ENCODE measurements around the gene ICOS.

The ICOS gene

GRCh38 chr2:203997481-203997880, 60.9 kb downstream of the ICOS start:
- Histone ChIP-seq H3K36me3 (ENCODE audit: low read length) (no peaks in the 10 kb centered on the region), H3K27ac (ENCODE audit: low read depth, low read length) (no peak overlapping the region), H3F3A (ENCODE audit: insufficient read depth) (no peaks in the 10 kb centered on the region), H3K9ac (ENCODE audit: low read length) (no peak overlapping the region), H3K79me2 (ENCODE audit: insufficient read depth, low read length) (no peaks in the 10 kb centered on the region), H4K20me1 (ENCODE audit: low read depth, low read length) (no peaks in the 10 kb centered on the region), H3K4me2 (ENCODE audit: low read depth, low read length, poor library complexity, severe bottlenecking) (no peak overlapping the region), H3K27me3 (ENCODE audit: low read length) (no peaks in the 10 kb centered on the region), H3K9me3 (ENCODE audit: insufficient read depth, low read length) (no peaks in the 10 kb centered on the region), H2AFZ (ENCODE audit: low read depth, low read length, severe bottlenecking) (no peak overlapping the region), H3K4me3 (ENCODE audit: insufficient read depth, low read length, poor library complexity, severe bottlenecking) (no peak overlapping the region), H3K9me2 (replicated peaks; ENCODE audit: insufficient read depth, low read length) (no peaks in the 10 kb centered on the region)
- TF ChIP-seq, protein P1, sequence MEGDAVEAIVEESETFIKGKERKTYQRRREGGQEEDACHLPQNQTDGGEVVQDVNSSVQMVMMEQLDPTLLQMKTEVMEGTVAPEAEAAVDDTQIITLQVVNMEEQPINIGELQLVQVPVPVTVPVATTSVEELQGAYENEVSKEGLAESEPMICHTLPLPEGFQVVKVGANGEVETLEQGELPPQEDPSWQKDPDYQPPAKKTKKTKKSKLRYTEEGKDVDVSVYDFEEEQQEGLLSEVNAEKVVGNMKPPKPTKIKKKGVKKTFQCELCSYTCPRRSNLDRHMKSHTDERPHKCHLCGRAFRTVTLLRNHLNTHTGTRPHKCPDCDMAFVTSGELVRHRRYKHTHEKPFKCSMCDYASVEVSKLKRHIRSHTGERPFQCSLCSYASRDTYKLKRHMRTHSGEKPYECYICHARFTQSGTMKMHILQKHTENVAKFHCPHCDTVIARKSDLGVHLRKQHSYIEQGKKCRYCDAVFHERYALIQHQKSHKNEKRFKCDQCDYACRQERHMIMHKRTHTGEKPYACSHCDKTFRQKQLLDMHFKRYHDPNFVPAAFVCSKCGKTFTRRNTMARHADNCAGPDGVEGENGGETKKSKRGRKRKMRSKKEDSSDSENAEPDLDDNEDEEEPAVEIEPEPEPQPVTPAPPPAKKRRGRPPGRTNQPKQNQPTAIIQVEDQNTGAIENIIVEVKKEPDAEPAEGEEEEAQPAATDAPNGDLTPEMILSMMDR (IDR thresholded peaks at IDR 0.05; ENCODE audit: insufficient read depth, low read length, poor library complexity, severe bottlenecking), result no peak
- no peak for TF ChIP-seq EZH2phosphoT487 (conservative IDR thresholded peaks at IDR 0.05; ENCODE audit: low read length)

DNA sequence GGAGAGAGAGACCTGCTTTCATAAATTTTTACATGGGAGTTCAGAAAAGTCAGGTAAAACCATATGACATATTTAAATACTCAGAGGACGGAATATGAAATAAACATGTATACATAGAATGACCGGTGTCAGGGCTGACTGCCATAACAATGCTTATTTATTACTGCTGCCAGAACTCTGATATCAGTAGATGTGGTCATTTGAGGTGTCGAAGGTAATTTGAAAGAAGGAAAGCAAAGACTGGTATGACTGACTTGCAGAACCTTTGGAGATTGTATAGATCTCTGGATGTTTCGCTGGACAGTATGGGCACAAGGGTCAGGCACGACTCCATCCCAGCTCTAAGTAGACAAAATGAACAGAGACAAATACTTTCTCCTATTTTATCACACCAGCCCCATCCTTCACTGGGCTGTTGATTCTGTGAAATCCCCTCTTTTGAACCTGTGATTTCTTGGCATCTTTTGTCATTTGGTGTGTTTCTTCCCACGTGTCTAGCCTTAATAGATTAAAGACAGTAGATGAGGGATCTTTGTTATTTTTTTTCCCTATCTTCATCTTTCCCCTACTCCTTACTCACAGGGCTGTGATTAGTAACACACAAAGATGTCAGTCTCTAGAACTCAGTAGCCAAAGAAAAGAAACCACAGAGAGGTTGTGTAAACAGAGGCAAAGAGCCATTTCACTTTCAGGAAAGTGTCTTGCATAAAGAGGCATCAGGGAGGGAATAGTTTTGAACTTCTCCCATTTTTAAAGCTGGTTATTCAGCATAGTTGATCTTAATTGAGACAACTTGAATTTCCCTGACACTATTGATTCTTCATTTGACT, 61.6 kb downstream of the ICOS start:
- TF ChIP-seq, protein P1 (IDR thresholded peaks at IDR 0.05; ENCODE audit: insufficient read depth, low read length, poor library complexity, severe bottlenecking), result no peak
- no peak for TF ChIP-seq EZH2phosphoT487 (conservative IDR thresholded peaks at IDR 0.05; ENCODE audit: low read length)
- Histone ChIP-seq H3K9me2 (replicated peaks; ENCODE audit: insufficient read depth, low read length) (no peaks in the 10 kb centered on the region), H3K79me2 (ENCODE audit: insufficient read depth, low read length) (no peaks in the 10 kb centered on the region), H3K4me2 (ENCODE audit: low read depth, low read length, poor library complexity, severe bottlenecking) (no peak overlapping the region), H3K4me3 (ENCODE audit: insufficient read depth, low read length, poor library complexity, severe bottlenecking) (no peak overlapping the region), H4K20me1 (ENCODE audit: low read depth, low read length) (no peaks in the 10 kb centered on the region), H3K27me3 (ENCODE audit: low read length) (no peaks in the 10 kb centered on the region), H3K27ac (ENCODE audit: low read depth, low read length) (no peak overlapping the region), H2AFZ (ENCODE audit: low read depth, low read length, severe bottlenecking) (no peak overlapping the region), H3K9me3 (ENCODE audit: insufficient read depth, low read length) (no peaks in the 10 kb centered on the region), H3F3A (ENCODE audit: insufficient read depth) (no peaks in the 10 kb centered on the region), H3K36me3 (ENCODE audit: low read length) (no peaks in the 10 kb centered on the region), H3K9ac (ENCODE audit: low read length) (no peak overlapping the region)

DNA sequence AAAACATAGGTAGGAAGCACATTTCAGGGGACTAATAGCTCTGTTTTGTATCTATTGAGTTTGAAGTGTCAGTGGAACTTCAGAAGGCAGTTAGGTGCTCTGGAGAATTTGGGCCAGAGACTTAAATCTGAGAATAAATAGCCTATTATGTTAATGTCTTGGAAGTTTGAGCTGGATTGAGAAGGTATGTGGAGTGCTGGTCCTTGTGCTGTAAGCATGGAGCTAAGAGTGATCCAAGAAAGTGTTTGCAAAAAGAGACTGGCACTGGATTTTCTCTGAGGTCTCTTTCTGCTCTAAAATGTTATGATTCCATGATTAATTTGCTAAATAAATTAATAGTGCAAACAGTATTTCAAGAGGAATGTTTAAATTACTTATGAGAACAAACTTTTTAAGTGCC, 63.3 kb downstream of the ICOS start:
- no peak overlapping the region for H3K4me2 ChIP-seq (ENCODE audit: low read depth, low read length, poor library complexity, severe bottlenecking)

More for the DNA sequence above, 63.3 kb downstream of the ICOS start:
- no peaks in the 10 kb centered on the region for H3K9me2 ChIP-seq (replicated peaks; ENCODE audit: insufficient read depth, low read length)
- no peaks in the 10 kb centered on the region for H3F3A ChIP-seq (ENCODE audit: insufficient read depth)
- H3K9me3 ChIP-seq (ENCODE audit: insufficient read depth, low read length), result no peaks in the 10 kb centered on the region
- no peaks in the 10 kb centered on the region for H3K79me2 ChIP-seq (ENCODE audit: insufficient read depth, low read length)
- H3K9ac ChIP-seq (ENCODE audit: low read length), result no peak overlapping the region
- H3K27ac ChIP-seq (ENCODE audit: low read depth, low read length), result no peak overlapping the region
- TF ChIP-seq, protein P1 (IDR thresholded peaks at IDR 0.05; ENCODE audit: insufficient read depth, low read length, poor library complexity, severe bottlenecking), result no peak
- no peak for TF ChIP-seq EZH2phosphoT487 (conservative IDR thresholded peaks at IDR 0.05; ENCODE audit: low read length)
- H2AFZ ChIP-seq (ENCODE audit: low read depth, low read length, severe bottlenecking), result no peak overlapping the region
- no peak overlapping the region for H3K4me3 ChIP-seq (ENCODE audit: insufficient read depth, low read length, poor library complexity, severe bottlenecking)
- no peaks in the 10 kb centered on the region for H4K20me1 ChIP-seq (ENCODE audit: low read depth, low read length)
- no peaks in the 10 kb centered on the region for H3K27me3 ChIP-seq (ENCODE audit: low read length)
- H3K36me3 ChIP-seq (ENCODE audit: low read length), result no peaks in the 10 kb centered on the region

Data from SU-DHL-6 (cell line).